GM12891 (cell line): ENCODE measurements around the gene DNAH8.

Experiments used
- PAX5 ChIP-seq: IDR thresholded peaks from 2 replicates; pipeline ENCODE4 v1.6.1; 2011; ENCODE audit warnings: low read length, moderate library complexity, mild to moderate bottlenecking; ENCODE audit not compliant: insufficient read depth, severe bottlenecking
- POLR2A ChIP-seq: IDR thresholded peaks from 2 replicates; pipeline ENCODE4 v1.6.1; 2011; ENCODE audit warnings: low read depth, low read length, control low read depth
- POLR2AphosphoS5 ChIP-seq: IDR thresholded peaks from 2 replicates; pipeline ENCODE4 v1.6.1; 2011; ENCODE audit warnings: low read depth, low read length, control low read depth
- POU2F2 ChIP-seq: IDR thresholded peaks from 2 replicates; pipeline ENCODE4 v1.6.1; 2011; ENCODE audit warnings: low read depth, mild to moderate bottlenecking, control low read depth, low read length, moderate library complexity
- SPI1 ChIP-seq: IDR thresholded peaks from 2 replicates; pipeline ENCODE4 v1.6.1; 2011; ENCODE audit warnings: low read depth, low read length, control low read depth
- TAF1 ChIP-seq: IDR thresholded peaks from 2 replicates; pipeline ENCODE4 v1.6.1; 2011; ENCODE audit warnings: low read depth, low read length, control low read depth

DNA sequence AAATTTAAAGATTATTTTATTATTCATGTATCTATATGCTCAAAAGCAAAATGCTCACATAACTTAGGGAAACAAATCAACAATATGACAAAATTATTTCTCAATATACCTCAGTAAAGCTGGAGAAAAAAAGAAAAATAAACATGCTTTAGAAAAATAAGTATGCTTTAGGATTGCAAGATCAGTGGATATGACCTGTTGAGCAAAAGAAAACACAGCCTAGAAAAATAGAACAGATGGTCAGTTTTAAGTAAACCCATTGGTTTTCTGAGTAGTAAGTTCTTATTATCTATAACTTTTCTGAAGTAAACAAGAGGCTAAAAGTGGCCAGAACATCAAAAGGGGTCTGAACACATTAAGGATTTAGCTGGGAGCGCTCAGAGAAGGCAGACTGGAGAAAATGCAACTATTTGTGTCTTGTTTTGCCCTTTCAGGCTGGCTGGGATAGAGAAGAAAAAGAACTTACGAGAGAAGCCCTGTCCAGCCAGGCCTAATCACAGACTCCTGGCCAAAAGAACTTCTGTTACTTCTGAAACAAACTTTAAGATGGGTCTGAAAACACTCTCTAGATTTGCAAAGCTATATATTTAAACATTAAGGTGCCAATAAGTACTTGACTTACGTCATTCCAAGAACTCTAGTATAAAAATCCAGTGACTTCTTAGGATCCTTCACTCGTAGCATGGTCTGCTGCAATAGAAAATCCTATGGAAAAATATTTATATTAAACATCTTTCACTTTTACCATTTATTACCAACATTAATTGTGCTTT is 28.7 kb upstream of the DNAH8 start:
- TF ChIP-seq POLR2AphosphoS5 (no peak), SPI1 (no peak), POLR2A (no peak), TAF1 (no peak), POU2F2 (no peak), PAX5 (no peak)
